ENCODE measurements around the gene PIK3R4.

The PIK3R4 gene

GRCh38 chr3:130741946-130742610 lies 4.6 kb downstream of the PIK3R4 start:
- no peak for DNase-seq (ENCODE audit: low spot score)

GRCh38 chr3:130739848-130740247 lies 6.8 kb downstream of the PIK3R4 start:
- no peak for DNase-seq (ENCODE audit: low spot score)

GRCh38 chr3:130738241-130738640 lies 8.4 kb downstream of the PIK3R4 start:
- no peak for DNase-seq (ENCODE audit: low spot score)

- no peak for DNase-seq (ENCODE audit: low spot score)
These were observed 9.0 kb downstream of the PIK3R4 start for GRCh38 chr3:130737622-130738021.

- DNase-seq (ENCODE audit: low spot score) = no peak
These were observed 13.3 kb downstream of the PIK3R4 start for GRCh38 chr3:130733236-130733875.

- no peak for DNase-seq (ENCODE audit: low spot score)
These were observed 14.1 kb downstream of the PIK3R4 start for GRCh38 chr3:130732501-130732900.

DNA sequence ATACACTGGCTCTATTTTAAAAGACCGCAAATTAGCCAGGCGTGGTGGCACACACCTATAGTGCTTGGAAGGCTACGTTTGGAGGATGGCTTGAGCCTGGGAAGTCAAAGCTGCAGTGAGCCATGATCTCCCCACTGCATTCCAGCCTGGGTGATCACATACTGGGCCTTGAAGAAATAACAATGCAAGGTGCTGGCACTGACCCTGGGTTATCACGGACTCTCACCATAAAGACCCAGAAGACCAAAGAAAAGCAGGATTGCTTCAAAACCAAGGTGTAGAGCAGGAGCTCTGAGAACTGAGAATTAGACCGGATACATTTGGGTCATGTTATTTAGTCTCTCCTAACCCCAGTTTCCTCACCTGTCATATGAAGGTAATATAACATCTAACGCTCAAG lies 14.8 kb downstream of the PIK3R4 start:
- DNase-seq (ENCODE audit: low spot score) = no peak

- no peak for DNase-seq (ENCODE audit: low spot score)
These were observed 17.5 kb downstream of the PIK3R4 start for GRCh38 chr3:130729154-130729553.

- no peak for DNase-seq (ENCODE audit: low spot score)
These were observed 18.6 kb downstream of the PIK3R4 start for GRCh38 chr3:130728037-130728436.

GRCh38 chr3:130725746-130726145 lies 20.9 kb downstream of the PIK3R4 start:
- DNase-seq (ENCODE audit: low spot score) = no peak

- DNase-seq (ENCODE audit: low spot score) = no peak
These were observed 31.0 kb downstream of the PIK3R4 start for GRCh38 chr3:130715616-130716015.

DNA sequence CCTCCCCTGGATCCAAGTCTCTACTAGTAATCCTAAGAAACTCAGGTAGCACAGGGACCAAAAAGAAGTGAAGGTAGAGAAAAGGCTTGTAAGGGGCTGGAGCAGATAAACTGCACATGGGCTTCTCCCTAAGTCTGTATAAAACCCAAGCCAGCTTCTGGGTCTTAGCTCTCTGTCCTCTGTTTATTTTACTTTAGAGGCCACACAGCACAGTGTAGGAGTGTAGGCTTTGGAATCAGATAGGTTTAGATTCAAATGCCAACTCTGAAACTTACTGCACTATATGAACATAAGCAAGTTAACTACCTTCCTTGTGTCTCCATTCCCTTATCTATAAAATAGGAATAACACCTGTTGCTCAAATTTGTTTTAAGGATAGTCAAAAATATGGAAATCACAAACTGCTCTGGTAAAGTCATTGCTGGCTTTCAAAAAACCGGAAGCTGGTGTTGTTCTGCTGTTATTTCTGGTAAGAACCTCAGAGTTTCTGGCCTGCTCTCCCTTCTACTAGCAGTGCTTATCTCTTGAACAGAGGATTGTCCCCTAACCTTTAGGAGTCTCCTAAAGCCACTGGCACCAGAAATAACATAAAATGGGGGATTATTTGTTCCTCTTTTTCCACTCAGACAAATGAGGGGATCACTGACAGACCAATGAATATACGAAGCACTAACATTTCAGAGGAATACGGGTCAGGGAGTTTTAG lies 33.8 kb downstream of the PIK3R4 start:
- no peak for DNase-seq (ENCODE audit: low spot score)

DNA sequence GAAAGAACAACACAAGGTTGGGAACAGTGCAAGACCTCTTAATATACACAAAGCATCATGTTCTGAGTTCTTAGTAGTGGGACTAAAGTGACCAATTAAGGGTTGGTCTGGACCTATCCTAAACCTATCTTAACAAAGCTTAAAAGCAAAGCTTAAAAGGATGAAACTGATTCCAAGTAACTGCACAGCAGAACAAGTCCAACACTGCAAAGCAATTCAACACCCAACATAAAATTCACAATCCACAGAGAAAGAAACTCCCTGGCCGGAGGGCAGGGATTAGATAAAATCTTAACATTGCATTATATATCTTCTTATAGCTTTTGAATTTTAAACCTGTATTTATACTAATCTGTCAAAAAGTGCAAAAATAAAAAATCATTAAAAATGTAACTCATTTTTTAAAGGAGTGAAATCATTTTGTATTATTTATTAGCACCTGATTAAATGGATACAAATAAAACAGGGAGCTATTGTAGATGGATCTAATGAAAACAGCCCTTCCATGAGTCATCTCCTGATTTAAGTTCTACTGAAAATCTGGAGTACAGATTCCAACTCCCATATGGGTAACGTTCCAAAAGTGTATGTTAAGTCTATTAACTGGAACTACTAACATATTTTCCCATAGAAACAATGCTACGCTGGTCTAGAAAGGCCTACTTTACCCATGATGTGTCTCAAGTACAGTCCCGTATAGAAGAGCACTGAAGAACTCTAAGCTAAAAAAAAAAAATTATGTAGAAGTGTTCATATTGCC lies 34.9 kb downstream of the PIK3R4 start:
- DNase-seq (ENCODE audit: low spot score) = no peak

- DNase-seq (ENCODE audit: low spot score) = no peak
These were observed 37.0 kb downstream of the PIK3R4 start for GRCh38 chr3:130709671-130710070.

DNA sequence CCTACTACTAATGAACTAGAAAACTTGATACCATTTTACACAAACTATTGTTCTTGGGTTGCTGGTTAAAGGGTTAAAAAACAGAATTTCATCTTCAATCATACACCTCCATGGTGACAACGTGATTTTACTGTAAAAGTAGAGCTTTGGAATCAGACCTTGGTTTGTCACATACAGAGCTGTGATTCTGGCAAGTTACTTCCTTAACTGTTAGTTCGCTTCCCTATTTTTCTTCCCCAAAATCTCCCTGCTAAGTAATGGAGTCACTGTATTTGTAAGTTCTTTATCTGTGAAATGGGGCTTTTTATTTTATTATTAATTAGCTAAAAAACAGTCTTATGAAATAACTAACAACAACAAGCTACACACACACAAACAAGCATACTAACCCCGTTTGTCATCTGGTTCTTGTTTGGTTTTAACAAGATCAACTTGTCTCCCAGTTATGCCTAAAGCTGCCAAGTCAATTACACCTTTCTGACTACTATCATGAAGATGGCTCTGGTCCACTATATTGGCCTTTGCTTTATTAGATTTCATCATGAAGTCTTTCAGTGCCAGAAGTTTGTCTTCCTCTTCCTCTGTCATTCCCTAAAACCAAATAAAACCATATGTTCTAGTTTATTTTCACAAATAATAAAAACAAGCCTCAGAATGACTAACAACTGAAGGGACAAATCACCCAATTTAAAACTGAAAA lies 38.6 kb downstream of the PIK3R4 start:
- DNase-seq (ENCODE audit: low spot score) = no peak

DNA sequence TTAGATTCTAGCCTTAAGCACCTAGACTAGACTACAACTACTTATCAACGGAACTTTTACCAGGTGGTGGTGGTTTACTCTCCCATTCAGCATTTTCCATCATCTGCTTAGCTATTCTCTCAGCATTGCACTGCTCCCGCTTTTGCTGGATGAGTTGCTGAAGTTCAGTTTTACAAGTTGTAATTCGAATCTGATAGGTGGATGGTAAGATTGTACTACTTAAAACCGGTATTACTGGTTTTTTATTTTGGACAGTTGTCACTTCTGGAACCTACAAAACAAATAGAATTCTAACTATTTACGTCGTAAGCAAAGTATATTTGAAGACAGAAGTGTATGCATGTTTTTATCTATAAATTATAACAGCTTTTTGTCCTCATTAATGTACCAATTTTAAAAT lies 41.1 kb downstream of the PIK3R4 start:
- no peak for DNase-seq (ENCODE audit: low spot score)

- no peak for DNase-seq (ENCODE audit: low spot score)
These were observed 43.6 kb downstream of the PIK3R4 start for GRCh38 chr3:130702985-130703384.

- no peak for DNase-seq (ENCODE audit: low spot score)
These were observed 46.1 kb downstream of the PIK3R4 start for GRCh38 chr3:130700541-130700940.

DNA sequence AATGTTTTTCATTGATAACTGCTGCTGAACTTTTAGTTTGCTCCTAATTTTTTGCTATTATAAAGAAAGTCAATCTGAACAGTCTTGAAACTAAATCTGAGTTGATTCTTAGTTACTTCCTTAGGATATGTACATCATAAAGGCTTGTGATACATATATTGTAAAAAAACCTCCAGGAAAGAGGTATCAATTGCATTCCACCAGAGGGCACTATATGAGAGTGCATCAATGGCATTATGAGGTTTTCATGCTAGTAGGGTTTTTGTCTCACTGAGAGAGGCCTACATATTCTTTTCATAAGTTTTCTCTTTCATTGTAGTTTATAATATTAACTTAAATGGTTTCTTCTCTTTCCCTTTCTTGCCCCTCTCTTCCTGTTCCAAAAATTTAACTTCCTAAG lies 46.9 kb downstream of the PIK3R4 start:
- peak; percentile 5 for DNase-seq (ENCODE audit: low spot score)

GRCh38 chr3:130693314-130693713 lies 53.3 kb downstream of the PIK3R4 start:
- DNase-seq (ENCODE audit: low spot score) = no peak

- DNase-seq (ENCODE audit: low spot score) = no peak
These were observed 54.2 kb downstream of the PIK3R4 start for GRCh38 chr3:130692455-130692854.

Data from CD4-positive, alpha-beta T cell treated with Interleukin-15 for 4 hours (primary cell).